Natural killer cell treated with Interleukin-12 subunit alpha and Interleukin-12 subunit beta and Interleukin-15 and Interleukin-18, amount 100 ng/mL, for 72 hours (primary cell): ENCODE results near the gene KMT2E. TPM values are rescaled to one million over a fixed set of nuclear protein-coding genes. Genes with fewer than 3 reads are reported as not detected.
"Not testable (repeated sequence)": the region's sequence is repeated elsewhere in the genome, so short reads cannot be mapped to it uniquely, and the experiment has no call there.

Experiments
- ATAC-seq, 2 donors: fragments of 150-1000 bp; cut with Tn5 transposase in 1 of 2; sonication (Bioruptor Pico), chemical (Tn5 transposase) in 1 of 2; 2 replicates each; pipeline ENCODE4 v1.10.0; 2021
- DNase-seq: peaks from one replicate; pipeline ENCODE4 v3.0.0; 2022; ENCODE audit warnings: low spot score
- H3K27ac Mint-ChIP-seq, 2 donors: 1 replicate in 1 of 2; 2 replicates in 1 of 2; pipeline ENCODE4 v1.8.0; 2022; ENCODE audit warnings: mixed read lengths in 2 of 2, mild to moderate bottlenecking in 1 of 2, moderate library complexity in 1 of 2
- H3K27me3 Mint-ChIP-seq, 2 donors: 1 replicate in 1 of 2; 2 replicates in 1 of 2; pipeline ENCODE4 v1.8.0; 2022; ENCODE audit warnings: mixed read lengths in 2 of 2
- H3K36me3 Mint-ChIP-seq: one replicate; pipeline ENCODE4 v1.8.0; 2022; ENCODE audit warnings: mixed read lengths
- H3K4me1 Mint-ChIP-seq, 2 donors: 1 replicate in 1 of 2; 2 replicates in 1 of 2; pipeline ENCODE4 v1.8.0; 2022; ENCODE audit warnings: low read depth in 2 of 2, mixed read lengths in 2 of 2, mild to moderate bottlenecking in 1 of 2
- H3K4me3 Mint-ChIP-seq: one replicate; pipeline ENCODE4 v1.8.0; 2022; ENCODE audit warnings: mixed read lengths
- H3K9me3 Mint-ChIP-seq: 2 replicates; pipeline ENCODE4 v1.8.0; 2022; ENCODE audit warnings: mixed read lengths
- total RNA-seq, 2 donors: library from RNA; stranded (reverse); gene quantifications; one replicate each; pipeline ENCODE4 v1.2.3, GENCODE V29; 2022

The KMT2E gene, protein sequence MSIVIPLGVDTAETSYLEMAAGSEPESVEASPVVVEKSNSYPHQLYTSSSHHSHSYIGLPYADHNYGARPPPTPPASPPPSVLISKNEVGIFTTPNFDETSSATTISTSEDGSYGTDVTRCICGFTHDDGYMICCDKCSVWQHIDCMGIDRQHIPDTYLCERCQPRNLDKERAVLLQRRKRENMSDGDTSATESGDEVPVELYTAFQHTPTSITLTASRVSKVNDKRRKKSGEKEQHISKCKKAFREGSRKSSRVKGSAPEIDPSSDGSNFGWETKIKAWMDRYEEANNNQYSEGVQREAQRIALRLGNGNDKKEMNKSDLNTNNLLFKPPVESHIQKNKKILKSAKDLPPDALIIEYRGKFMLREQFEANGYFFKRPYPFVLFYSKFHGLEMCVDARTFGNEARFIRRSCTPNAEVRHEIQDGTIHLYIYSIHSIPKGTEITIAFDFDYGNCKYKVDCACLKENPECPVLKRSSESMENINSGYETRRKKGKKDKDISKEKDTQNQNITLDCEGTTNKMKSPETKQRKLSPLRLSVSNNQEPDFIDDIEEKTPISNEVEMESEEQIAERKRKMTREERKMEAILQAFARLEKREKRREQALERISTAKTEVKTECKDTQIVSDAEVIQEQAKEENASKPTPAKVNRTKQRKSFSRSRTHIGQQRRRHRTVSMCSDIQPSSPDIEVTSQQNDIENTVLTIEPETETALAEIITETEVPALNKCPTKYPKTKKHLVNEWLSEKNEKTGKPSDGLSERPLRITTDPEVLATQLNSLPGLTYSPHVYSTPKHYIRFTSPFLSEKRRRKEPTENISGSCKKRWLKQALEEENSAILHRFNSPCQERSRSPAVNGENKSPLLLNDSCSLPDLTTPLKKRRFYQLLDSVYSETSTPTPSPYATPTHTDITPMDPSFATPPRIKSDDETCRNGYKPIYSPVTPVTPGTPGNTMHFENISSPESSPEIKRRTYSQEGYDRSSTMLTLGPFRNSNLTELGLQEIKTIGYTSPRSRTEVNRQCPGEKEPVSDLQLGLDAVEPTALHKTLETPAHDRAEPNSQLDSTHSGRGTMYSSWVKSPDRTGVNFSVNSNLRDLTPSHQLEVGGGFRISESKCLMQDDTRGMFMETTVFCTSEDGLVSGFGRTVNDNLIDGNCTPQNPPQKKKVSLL (N-terminal part only)
- total RNA-seq = 100 to 1,000 TPM; 152 to 172 TPM

DNA sequence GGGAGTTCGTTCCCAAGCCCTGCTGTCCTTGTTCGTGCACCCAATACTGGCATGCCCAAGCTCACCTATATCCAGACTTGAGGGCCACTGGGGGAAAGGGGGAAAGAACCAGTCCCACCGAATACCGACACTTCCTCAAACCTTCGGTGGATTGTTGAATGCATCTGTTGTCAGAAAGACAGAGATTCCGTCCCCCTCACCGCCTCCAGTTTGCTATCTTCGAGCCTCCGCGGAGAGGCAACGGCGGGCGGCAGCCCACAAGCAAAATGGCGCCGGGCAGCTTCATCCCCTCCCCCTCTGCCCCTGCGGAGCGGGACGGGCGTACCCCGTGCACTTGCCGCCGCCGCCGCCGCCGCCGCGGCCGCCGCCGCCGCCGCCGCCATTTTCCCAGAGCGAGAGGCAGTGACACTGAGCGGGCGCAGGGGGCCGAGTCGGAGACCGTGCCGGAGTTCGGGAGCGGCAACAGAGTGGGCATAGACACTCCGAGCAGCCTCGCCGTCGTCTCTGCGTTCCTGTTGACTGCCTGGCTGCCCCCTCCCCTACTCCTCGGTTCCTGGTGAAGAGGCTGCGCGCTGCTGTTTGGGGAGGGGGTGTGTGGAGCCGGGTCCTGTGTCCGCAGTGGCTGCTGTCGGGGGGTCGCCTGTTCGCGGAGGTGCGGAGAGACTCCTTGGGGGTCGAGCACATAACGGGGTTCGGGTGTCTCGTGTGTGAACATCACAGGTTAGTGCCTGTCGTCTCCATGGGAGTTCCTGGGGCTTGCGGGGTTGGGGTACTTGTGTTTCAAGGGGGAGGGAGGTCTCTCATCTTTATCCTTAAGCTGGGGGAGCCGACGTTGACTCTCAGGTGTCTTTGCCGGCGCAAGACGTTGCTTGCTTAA lies at the start of gene KMT2E:
KMT2E (plus strand) TSS at position 390 of the 877 bp plus-strand sequence. CDS start 26,748 bp downstream, outside the sequence.
- ATAC-seq (peak; percentile 55 to 66), DNase-seq (peak; percentile 92)
- Mint-ChIP-seq H3K4me1 (peaks cover 36 to 52% of the 10 kb centered on the region in 2 donors), H3K27me3 (no peaks in the 10 kb centered on the region), H3K9me3 (no peaks in the 10 kb centered on the region), H3K4me3 (peak within 1 kb of the TSS; percentile 98), H3K36me3 (peaks cover 39% of the 10 kb centered on the region), H3K27ac (peak within 1 kb of the TSS; percentile 100)

DNA sequence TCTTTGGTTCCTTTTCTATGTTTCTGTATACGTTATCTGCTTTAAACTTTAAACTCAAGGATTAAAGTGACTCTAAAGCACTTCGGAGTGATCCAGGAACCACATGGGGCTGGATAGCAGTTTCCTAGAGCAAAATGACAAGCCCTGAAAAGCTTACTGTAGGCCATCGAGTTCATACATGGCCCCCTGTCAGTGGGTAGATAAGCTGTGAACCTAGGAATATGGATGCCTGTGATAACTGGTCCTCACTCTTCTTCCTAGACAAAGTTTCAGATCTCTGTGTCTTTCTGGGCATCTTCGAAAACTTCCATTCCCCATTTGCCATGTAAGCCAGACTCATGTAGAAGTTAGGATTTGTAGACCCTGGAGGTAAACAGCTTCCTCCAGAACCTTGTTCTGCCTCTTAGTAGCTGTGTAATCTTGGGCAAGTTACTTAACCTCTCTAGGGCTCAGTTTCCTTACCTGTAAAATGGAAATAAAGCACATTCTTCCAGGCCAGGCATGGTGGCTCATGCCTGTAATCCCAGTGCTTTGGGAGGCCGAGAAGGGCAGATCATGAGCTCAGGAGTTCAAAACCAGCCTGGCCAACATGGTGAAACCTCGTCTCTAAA lies 49.3 kb upstream of the KMT2E start:
- ATAC-seq = no peak
- peak overlapping the region in 1 of 2 donors; percentile 93 for H3K27ac Mint-ChIP-seq
- H3K36me3 Mint-ChIP-seq = peaks cover 24% of the 10 kb centered on the region
- H3K4me3 Mint-ChIP-seq = no peak overlapping the region
- no peak for DNase-seq
- no peaks in the 10 kb centered on the region for H3K9me3 Mint-ChIP-seq
- H3K27me3 Mint-ChIP-seq = no peaks in the 10 kb centered on the region
- H3K4me1 Mint-ChIP-seq = peaks cover 42 to 54% of the 10 kb centered on the region in 2 donors

DNA sequence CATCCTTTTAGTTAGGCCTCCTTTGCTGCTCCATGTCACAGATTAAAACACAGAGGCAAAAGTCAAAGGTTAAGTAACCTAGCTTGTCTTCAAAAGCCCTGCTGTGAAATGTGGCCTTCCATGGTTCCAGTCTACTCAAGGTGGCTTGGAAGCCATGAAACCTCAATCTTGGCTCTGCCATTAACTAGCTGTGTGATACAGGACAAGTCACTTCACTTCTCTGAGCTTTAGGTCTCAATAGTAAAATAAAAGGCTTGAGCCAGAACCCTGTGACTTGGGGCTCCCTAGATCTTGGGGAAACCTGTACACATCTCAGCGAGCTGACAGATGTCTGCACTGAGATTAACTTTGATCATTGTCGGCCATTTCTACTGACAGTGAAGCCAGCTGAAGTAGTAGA lies 48.0 kb upstream of the KMT2E start:
- DNase-seq (no peak), ATAC-seq (no peak)
- Mint-ChIP-seq H3K4me3 (no peak overlapping the region), H3K27ac (peak overlapping the region; percentile 38 to 42), H3K36me3 (peaks cover 24% of the 10 kb centered on the region), H3K4me1 (peaks cover 38 to 49% of the 10 kb centered on the region in 2 donors), H3K27me3 (no peaks in the 10 kb centered on the region), H3K9me3 (no peaks in the 10 kb centered on the region)

DNA sequence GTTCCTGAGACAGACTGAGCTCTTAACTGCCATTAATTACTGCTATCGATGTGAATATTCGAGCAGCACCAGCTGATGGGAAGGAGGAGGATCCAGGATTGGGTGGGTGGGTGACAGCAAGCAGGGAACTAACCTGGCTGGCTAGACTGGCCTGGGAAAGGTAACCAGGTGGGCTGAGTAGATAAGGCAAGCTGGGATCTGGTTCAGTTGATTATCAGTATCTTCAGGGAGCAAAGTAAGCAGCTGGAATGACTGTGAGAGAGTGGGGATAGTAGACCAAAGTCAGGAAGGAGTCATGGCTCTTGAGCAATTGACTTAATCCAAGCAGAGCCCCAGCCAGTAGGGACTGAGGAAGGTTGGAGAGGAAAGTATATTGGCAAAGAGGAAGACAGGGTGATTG lies 46.9 kb upstream of the KMT2E start:
- Mint-ChIP-seq H3K27me3 (no peaks in the 10 kb centered on the region), H3K27ac (peak overlapping the region in 1 of 2 donors; percentile 38)
- no peak for ATAC-seq

DNA sequence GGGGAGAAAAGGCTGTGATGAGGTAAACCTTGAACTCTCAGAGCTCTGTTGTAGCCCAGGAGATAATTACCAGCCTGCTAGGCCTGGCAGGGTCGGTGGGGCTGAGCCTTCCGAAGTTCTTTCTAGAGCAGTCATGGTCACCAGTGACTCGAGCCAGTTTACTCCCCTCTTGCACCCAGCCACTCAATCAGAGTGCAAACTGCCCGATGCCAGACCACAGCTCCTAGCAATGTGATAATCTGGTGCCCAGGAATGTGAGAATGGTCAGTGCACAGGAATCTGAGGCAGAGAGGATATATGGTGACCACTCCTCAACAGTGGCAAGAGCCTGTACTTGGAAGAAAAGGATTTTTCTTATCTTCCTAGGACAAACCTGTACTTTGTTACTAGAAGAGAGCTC lies 46.4 kb upstream of the KMT2E start:
- DNase-seq = no peak
- Mint-ChIP-seq H3K4me3 (no peak overlapping the region), H3K27me3 (no peaks in the 10 kb centered on the region), H3K4me1 (peaks cover 29 to 38% of the 10 kb centered on the region in 2 donors), H3K27ac (peak overlapping the region in 1 of 2 donors; percentile 38), H3K9me3 (no peaks in the 10 kb centered on the region), H3K36me3 (peaks cover 21% of the 10 kb centered on the region)
- ATAC-seq = no peak

More for the DNA sequence above, 46.9 kb upstream of the KMT2E start:
- no peaks in the 10 kb centered on the region for H3K9me3 Mint-ChIP-seq
- no peak overlapping the region for H3K4me3 Mint-ChIP-seq
- peaks cover 24% of the 10 kb centered on the region for H3K36me3 Mint-ChIP-seq
- peaks cover 34 to 43% of the 10 kb centered on the region in 2 donors for H3K4me1 Mint-ChIP-seq
- no peak for DNase-seq

DNA sequence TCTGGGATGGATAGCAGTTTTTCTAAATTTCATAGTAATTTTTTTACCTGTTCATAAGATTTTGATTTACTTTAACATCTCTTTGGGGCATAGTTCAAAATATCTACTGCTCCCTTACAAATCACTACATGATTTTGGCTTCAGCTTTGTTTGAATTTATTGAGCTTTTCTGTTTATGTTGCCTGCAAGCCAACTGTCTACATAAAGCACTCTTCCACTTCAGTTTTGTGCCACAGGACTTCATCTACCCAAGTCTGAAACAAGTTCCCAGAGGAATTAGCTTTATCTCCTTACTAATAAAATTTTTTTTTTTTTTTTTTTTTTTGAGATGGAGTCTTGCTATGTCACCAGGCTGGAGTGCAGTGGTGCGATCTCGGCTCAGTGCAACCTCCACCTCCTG lies 45.4 kb upstream of the KMT2E start:
- Mint-ChIP-seq H3K27me3 (no peaks in the 10 kb centered on the region), H3K4me1 (peaks cover 22 to 30% of the 10 kb centered on the region in 2 donors), H3K36me3 (peaks cover 10% of the 10 kb centered on the region), H3K4me3 (no peak overlapping the region), H3K9me3 (no peaks in the 10 kb centered on the region), H3K27ac (no peak overlapping the region)
- ATAC-seq (no peak), DNase-seq (no peak)

DNA sequence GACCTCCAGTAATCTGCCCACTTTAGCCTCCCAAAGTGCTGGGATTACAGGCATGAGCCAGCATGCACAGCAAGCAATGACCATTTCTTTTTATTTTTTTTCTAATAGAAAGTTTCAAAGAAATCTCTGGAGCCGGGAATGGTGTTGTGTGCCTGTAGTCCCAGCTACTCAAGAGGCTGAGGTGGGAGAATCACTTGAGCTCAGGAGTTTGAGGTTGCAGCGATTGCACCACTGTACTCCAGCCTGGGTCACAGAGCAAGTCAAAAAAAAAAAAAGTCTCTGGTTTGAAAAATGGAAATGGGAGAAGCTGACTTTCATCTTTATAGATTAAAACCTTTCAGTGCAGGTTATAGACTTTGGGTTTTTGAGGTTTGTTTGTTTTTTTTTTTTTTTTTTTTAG lies 44.8 kb upstream of the KMT2E start:
- DNase-seq (no peak), ATAC-seq (no peak)
- no peak overlapping the region for H3K4me3 Mint-ChIP-seq
- H3K36me3 Mint-ChIP-seq = peaks cover 5% of the 10 kb centered on the region
- no peaks in the 10 kb centered on the region for H3K9me3 Mint-ChIP-seq
- no peak overlapping the region for H3K27ac Mint-ChIP-seq
- no peaks in the 10 kb centered on the region for H3K27me3 Mint-ChIP-seq
- peaks cover 23 to 30% of the 10 kb centered on the region in 2 donors for H3K4me1 Mint-ChIP-seq

DNA sequence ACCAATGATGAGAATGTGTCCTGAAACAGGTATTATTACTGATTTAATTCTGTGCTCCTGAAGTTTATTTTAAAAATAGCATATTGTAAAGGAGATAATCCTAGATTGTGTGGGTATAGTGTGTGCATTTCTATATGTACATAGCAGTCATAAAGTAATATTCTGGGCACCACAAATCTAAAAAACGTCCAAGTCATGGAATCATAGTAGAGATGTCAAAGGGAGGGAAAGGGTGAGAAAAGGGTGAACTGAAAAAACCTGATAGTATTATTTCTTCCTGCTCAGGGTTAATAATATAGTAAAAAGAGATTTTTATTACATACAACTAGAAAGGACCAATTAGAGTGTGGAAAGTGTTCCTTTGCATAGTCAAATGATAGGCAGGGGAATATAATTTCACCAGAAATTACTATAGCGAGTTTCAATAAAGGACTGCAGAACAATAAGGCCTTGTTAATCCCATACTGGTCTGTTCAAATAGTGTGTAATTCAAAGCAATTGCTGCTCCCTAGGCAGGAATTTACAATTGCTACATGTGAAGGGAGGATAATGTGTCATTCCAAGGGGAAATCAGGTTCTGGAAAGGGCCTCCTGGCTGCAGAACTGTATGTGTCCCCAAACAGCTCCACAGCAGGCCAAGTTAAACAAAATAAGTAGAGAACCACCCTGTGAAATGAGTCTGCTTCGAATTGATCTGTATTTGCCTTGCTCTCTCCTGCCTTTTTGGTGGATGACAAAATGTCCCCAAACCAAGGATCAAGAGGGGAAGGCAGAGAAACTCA lies 42.5 kb upstream of the KMT2E start:
- Mint-ChIP-seq H3K4me1 (peaks cover 19 to 27% of the 10 kb centered on the region in 2 donors), H3K27me3 (no peaks in the 10 kb centered on the region), H3K36me3 (no peaks in the 10 kb centered on the region), H3K9me3 (no peaks in the 10 kb centered on the region), H3K4me3 (no peak overlapping the region), H3K27ac (peak overlapping the region in 1 of 2 donors; percentile 63)
- ATAC-seq = no peak
- DNase-seq = no peak

DNA sequence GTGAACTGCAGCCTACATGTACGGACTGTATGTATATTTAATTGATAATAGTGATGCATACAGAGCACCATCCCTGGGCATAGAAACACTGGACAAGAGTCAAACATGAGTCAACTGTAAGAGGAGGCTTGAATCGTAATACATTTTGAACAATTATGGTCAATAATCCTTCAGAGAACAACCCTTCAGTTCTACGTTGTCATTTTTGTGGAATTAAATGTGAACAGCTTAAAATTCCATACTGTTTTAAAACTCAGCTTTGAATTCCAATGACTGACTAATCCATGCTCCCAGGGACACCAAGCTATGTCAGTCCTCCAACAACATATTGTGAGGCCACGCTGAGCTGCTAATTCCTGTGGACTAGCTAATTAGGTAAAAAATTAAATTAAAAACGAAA lies 41.5 kb upstream of the KMT2E start:
- H3K4me3 Mint-ChIP-seq = no peak overlapping the region
- DNase-seq (no peak), ATAC-seq (no peak)
- H3K27me3 Mint-ChIP-seq = no peaks in the 10 kb centered on the region
- H3K36me3 Mint-ChIP-seq = no peaks in the 10 kb centered on the region
- H3K27ac Mint-ChIP-seq = no peak overlapping the region
- H3K4me1 Mint-ChIP-seq = peaks cover 21 to 26% of the 10 kb centered on the region in 2 donors
- H3K9me3 Mint-ChIP-seq = no peaks in the 10 kb centered on the region

DNA sequence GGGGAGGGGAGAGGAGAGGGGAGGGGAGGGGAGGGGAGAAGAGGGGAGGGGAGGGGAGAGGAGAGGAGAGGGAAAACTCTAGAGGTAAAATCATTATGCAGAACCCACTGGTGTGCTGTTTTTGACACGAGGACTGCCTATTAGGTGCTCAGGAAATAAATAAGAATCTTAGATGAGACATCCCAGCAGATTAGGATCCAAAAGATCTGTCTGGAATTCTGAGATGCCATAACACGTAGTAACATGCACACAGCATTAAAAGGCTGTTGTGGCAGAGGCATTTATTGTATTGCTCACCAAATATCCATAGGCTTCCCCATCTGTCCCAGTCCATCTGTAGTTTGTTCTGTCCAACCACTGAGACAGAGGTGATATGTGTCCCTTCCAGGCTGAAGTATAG lies 40.8 kb upstream of the KMT2E start:
- Mint-ChIP-seq H3K4me1 (peaks cover 20 to 26% of the 10 kb centered on the region in 2 donors), H3K9me3 (no peaks in the 10 kb centered on the region), H3K4me3 (no peak overlapping the region), H3K36me3 (no peaks in the 10 kb centered on the region), H3K27me3 (no peaks in the 10 kb centered on the region), H3K27ac (peak overlapping the region; percentile 28 to 57)
- no peak for ATAC-seq
- DNase-seq = no peak

DNA sequence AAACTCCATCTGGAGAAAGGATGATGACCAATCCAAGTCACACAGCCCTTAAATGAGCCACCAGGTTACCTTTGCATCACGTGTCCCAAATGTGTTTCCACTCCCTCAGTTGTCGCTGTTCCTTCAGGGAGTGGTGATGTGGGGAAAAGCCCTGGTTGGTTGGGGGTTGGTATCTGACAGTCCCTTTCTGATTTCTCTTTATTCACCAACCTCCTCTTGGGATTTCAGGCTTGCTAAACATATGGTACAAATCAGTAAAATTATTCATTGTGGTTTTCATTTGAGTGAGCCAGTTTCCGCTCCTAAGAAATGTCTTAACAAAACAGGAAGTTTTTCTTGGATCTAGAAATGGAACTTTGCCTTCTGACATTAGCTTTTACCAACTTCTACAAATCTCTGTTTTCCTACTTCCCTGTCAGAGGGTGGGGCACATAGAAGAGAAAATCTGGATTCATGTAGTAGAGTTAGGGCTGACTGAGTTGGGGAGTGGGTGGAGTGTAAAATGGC lies 40.0 kb upstream of the KMT2E start:
- H3K4me1 Mint-ChIP-seq = peaks cover 16 to 28% of the 10 kb centered on the region in 2 donors
- DNase-seq (no peak), ATAC-seq (no peak)
- no peaks in the 10 kb centered on the region for H3K27me3 Mint-ChIP-seq
- H3K9me3 Mint-ChIP-seq = no peaks in the 10 kb centered on the region
- no peaks in the 10 kb centered on the region for H3K36me3 Mint-ChIP-seq
- no peak overlapping the region for H3K4me3 Mint-ChIP-seq
- peak overlapping the region; percentile 28 to 57 for H3K27ac Mint-ChIP-seq

DNA sequence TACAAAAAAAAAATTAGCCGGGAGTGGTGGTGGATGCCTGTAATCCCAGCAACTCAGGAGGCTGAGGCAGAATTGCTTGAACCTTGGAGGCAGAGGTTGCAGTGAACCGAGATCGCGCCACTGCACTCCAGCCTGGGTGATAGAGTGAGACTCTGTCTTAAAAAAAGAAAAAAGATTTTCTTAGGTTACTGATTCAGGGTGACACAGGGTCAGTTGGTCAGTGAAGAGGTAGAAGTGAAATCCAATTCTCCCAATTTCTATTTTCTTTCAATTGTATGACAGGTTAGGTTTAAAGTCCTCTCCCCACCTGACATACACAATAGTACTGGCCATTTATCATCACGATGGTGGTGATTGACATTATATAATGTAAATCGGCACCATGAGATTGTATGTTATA lies 38.5 kb upstream of the KMT2E start:
- H3K4me3 Mint-ChIP-seq, DNase-seq, ATAC-seq, H3K9me3 Mint-ChIP-seq, H3K27me3 Mint-ChIP-seq, H3K27ac Mint-ChIP-seq, H3K36me3 Mint-ChIP-seq: not testable (repeated sequence)
- peaks cover 24 to 40% of the 10 kb centered on the region in 2 donors for H3K4me1 Mint-ChIP-seq
